ENCODE results near the gene TIMM23.
A peak's percentile ranks its signal among the peaks of the same experiment; 100 is the strongest.
"Not testable (repeated sequence)": the region's sequence is repeated elsewhere in the genome, so short reads cannot be mapped to it uniquely, and the experiment has no call there.

Gene TIMM23

DNA sequence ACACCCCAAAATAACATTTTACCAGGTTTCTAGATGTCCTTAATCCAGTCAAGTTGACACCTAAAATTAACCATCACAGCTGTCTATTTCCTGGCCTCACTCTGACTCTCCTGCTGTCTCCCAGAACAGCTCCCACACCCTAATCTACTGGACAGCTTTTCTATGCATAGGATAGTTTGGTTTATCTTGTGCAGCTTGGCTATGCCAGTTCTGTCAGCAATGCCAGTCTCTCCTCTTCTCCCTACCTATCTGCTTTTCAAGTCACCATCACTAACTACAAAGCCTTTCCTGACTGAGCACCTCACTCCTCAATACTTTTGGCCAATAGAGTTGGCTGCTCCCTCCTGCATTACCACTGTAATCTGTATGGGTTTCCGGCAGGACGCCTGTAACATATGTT, 53.1 kb downstream of the TIMM23 start:
- DNase-seq = no peak

GRCh38 chr10:46026106-46026505, 53.8 kb downstream of the TIMM23 start:
- no peak for DNase-seq

- DNase-seq = peak; percentile 17
Observed at GRCh38 chr10:46028584-46029460, 56.5 kb downstream of the TIMM23 start.

DNA sequence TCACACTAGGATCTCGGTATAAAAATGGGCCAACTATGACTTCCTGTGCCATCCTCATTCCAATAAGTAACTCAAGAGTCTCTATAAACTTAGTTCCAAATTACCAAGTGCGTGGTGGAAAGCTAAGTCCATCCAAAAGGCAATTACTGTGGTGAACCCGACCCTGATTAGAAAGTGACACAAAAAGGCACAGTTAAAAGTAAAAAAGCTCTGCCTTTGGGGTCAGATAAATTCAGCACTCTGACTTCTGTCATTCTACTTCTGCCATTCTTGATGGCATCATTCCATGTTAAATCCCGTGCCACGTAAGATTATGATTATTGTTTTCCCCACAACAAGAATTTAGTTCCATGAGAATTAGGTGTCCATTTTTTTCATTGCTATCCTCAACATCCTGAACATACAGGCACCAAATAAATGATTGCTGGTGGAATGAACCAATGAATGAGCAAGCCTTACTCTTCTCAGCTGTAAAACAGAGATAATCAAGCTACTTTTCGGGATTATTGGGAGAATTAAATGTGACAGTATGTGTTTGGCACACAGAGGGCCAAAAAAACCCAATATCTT, 57.3 kb downstream of the TIMM23 start:
- no peak for DNase-seq

GRCh38 chr10:46030091-46030937, 58.0 kb downstream of the TIMM23 start, which contains the start of gene NCOA4:
Gene NCOA4 (minus strand): TSS chr10:46030623. CDS start chr10:46016680, 13,943 bp downstream.
- peak; percentile 88 for DNase-seq

GRCh38 chr10:46031648-46032532, 59.6 kb downstream of the TIMM23 start:
- no peak for DNase-seq

GRCh38 chr10:46033602-46034011, 61.3 kb downstream of the TIMM23 start:
- no peak for DNase-seq

GRCh38 chr10:46035923-46036849, 63.9 kb downstream of the TIMM23 start:
- DNase-seq = no peak

GRCh38 chr10:46037107-46037825, 65.0 kb downstream of the TIMM23 start:
- DNase-seq = no peak

DNA sequence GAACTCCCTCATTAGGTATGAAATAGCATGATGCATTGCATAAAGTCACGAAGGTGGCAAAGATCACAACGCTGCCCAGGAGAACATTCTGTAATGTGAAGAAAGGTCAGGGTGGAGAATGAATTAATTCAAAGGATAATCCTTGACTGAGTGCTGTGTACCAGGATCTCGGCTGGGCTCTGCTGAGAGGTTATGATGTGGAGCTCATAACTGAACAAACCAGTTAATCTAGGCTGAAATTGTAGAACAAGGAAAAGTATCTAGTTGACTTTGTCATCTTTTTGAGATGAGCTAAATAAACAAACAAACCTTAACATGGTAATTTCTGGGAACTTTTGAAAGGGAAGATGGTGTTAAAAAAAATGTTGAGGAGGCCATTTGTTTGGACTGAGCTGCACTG, 67.7 kb downstream of the TIMM23 start:
- DNase-seq = no peak

- DNase-seq = no peak
Observed at GRCh38 chr10:46042527-46042926, 70.2 kb downstream of the TIMM23 start.

DNA sequence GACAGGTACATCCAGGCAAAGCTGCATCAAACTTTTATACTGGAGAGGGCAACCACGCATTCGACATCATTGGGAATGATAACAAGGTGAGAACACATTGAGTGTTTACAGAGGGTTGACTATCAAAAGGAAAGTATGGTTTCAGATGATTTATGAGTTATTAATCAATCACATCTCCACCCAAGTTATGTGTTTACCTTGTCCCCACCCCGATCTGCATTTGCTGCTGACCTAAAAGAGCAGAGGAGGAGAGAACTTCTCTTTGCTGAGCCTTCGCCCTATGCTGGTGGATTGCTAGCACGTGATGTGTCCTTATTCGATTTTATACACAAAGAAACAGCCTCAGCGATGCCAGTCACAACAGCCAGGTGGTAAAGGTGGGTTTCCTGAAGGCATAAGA, 74.0 kb downstream of the TIMM23 start, which contains the start of gene MSMB:
Gene MSMB (minus strand): TSS at position 9 of the 400 bp plus-strand sequence. CDS start 32 bp downstream, outside the sequence.
- no peak for DNase-seq

DNA sequence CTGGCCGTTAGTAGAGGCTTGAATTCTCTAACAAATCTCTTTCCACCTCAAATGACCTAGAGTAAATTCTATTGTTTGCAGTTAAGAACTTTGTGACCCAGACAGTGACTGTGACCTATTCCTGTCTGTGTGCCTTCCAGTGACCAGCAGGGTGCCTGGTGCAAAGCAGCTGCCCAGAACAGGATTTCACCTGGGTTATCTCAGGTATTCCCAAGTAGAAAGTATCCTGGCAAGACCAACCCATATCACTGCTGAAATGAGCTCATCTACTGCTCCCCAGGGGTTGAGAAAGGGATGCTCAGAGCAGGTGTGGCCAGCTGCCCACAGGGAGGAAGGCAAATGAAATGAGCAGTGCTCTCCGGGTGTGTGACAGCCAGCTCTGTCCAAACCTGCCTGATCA, 75.9 kb downstream of the TIMM23 start:
- no peak for DNase-seq

- not testable (repeated sequence) for DNase-seq
Observed at GRCh38 chr10:46049497-46049831, 77.2 kb downstream of the TIMM23 start.

GRCh38 chr10:46050941-46051623, 78.8 kb downstream of the TIMM23 start:
- no peak for DNase-seq

- DNase-seq = no peak
Observed at GRCh38 chr10:46052057-46052790, 79.9 kb downstream of the TIMM23 start.

DNA sequence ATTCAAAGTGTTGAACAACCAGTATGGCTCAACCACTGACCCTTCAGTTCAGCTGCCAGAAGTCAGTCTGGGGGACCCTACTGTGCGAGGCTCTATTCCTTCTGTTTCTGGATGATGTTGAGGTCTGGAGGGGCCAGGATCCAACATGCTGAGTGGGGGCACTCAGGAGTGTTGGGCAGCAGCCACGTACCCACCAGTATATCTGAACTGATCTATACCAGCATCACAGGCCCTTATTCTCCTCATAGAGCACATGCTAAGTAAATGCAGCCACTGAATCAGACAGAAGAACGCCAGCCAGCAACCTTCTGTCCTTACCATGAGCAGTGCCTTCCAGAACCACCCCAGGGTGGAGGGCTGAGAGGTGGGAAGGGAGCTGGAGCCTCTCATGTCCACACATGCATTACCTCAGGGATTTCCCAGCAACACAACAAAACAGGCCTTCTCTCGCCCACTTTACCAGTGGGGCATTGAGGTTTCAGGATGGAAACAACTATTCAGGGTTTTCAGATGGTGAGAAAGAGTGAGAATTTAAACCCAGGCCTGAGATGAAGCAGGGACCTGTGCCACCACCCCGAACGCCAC, 80.6 kb downstream of the TIMM23 start:
- DNase-seq = no peak
